NCI-H146 treated with DMSO at 0.1 percent for 48 hours (cell line): Measurements from ENCODE around the gene PCDH18.
A peak's percentile ranks its signal among the peaks of the same experiment; 100 is the strongest.
"Not testable (repeated sequence)": the region's sequence is repeated elsewhere in the genome, so short reads cannot be mapped to it uniquely, and the experiment has no call there.

Experiments
- DNase-seq: peaks from one replicate; lab custom pipeline; 2025; ENCODE audit not compliant: unreplicated experiment; lab: John Stamatoyannopoulos, UW

Gene PCDH18, protein sequence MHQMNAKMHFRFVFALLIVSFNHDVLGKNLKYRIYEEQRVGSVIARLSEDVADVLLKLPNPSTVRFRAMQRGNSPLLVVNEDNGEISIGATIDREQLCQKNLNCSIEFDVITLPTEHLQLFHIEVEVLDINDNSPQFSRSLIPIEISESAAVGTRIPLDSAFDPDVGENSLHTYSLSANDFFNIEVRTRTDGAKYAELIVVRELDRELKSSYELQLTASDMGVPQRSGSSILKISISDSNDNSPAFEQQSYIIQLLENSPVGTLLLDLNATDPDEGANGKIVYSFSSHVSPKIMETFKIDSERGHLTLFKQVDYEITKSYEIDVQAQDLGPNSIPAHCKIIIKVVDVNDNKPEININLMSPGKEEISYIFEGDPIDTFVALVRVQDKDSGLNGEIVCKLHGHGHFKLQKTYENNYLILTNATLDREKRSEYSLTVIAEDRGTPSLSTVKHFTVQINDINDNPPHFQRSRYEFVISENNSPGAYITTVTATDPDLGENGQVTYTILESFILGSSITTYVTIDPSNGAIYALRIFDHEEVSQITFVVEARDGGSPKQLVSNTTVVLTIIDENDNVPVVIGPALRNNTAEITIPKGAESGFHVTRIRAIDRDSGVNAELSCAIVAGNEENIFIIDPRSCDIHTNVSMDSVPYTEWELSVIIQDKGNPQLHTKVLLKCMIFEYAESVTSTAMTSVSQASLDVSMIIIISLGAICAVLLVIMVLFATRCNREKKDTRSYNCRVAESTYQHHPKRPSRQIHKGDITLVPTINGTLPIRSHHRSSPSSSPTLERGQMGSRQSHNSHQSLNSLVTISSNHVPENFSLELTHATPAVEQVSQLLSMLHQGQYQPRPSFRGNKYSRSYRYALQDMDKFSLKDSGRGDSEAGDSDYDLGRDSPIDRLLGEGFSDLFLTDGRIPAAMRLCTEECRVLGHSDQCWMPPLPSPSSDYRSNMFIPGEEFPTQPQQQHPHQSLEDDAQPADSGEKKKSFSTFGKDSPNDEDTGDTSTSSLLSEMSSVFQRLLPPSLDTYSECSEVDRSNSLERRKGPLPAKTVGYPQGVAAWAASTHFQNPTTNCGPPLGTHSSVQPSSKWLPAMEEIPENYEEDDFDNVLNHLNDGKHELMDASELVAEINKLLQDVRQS

GRCh38 chr4:137531986-137532868 lies at the start of gene PCDH18:
Gene PCDH18 (minus strand): TSS chr4:137532494. CDS start chr4:137532088, 406 bp downstream.
- no peak for DNase-seq

DNA sequence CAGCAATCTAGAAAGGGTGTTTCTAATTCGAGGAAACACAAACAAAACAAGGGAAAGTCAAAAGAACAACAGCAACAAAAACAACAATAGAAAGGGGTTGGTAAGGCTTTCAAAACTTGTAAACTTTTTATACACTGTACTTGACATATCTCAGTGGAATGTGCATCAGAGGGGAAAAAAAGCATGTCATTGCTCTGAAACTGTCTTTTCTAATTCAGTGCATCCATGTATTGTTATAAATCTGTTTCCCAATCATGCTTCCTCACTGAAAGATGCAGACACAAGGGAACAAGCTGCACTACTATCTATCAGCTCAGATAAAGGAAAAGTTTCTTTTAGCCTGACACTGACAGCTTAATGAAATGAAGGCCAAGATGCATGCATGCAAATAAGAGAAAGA lies 44.2 kb upstream of the PCDH18 start:
- DNase-seq, result no peak

GRCh38 chr4:137572647-137573046 lies 40.4 kb upstream of the PCDH18 start:
- DNase-seq, result no peak

DNA sequence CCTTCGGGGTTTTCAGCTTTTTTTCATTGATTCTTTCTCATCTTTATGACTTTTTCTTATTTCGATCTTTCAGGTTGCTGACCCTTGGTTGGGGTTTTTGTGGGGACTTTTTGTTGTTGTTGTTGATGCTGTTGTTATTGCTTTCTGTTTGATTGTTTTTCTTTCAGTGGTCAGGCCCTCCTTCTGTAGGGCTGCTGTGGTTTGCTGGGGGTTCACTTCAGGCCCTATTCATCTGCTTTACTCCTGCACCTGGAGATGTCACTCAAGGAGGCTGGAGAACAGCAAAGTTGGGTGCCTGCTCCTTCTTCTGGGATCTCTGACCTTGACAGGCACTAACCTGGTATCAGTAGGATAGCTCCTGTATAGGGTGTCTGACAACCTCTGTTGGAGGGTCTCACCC lies 39.9 kb upstream of the PCDH18 start:
- no peak for DNase-seq

- no peak for DNase-seq
Observed at GRCh38 chr4:137559801-137560200, 27.5 kb upstream of the PCDH18 start.

DNA sequence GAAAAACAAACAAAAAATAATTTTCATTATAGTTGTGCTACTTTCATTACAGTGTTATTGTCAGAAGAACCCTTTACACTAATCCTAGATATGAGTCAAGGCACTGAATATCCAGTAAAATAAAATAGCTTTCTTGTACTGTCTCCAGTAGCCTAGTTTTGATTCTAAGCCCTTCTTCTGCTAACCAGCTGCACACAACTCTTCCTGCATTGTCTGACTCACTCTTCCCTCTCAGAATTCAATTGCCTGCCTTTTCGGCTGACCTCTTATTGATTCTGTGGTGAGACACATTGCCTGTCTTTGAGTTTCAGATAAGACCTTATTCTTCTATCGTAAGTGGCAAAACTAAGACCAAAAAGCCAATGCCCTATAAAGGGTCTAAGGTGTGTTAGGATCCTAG lies 26.7 kb upstream of the PCDH18 start:
- no peak for DNase-seq

- peak; percentile 31 for DNase-seq
Observed at GRCh38 chr4:137545461-137545861, 13.2 kb upstream of the PCDH18 start.

DNA sequence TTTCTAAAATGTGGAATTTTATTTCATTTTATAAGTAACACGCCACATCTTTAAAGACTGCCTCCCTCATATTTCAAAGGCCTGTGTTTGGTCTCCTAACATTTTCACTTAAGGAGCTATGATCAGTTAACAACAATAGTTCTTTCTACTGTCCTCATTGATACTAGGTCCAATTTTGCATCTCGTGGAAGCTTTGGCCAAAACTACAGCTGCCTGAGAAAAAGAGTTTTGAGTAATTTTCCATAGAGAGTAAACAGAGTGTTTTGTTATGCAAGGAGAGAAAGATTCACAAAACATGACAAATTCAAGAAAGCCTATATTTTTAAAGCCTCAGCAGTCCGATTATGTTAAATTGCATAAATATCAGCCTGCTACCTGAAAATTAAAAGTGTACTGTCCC lies 11.4 kb upstream of the PCDH18 start:
- DNase-seq, result no peak

- DNase-seq, result no peak
Observed at GRCh38 chr4:137543198-137543597, 10.9 kb upstream of the PCDH18 start.

DNA sequence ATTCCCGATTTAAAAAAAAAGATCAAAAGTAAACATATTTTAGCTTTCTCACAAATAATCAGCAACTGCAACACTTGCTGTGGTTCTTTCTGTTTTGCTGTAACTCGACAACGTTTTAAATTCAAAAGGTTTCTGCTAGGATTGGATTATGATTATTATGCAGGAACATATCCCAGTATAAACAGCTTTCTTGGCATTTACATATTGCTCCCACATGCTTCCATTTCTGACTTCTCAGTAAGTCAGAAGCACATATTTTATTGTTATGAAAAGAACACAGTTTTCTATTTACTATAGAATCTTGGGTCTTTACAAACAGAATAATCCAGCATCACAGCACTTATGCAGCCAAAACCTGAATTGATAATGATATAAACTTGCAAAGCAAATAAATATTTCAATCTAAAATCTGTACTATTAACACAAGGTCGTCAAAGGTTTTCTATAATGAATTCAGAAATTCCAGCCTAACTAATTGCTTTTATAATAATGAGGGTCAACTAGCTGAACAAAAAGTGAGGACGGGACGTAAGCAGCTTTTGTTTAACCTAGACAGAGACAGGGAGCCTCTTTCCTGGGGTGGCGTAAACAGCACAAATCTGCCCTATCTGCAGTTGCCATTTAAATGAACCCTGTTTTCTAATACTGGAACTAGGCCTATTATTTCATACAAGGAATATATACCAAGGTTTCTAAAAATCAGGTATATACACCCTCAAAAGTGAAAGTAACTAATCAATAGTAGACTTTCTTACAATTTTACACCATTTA lies 9.8 kb upstream of the PCDH18 start:
- DNase-seq, result no peak

- no peak for DNase-seq
Observed at GRCh38 chr4:137541181-137541580, 8.9 kb upstream of the PCDH18 start.

GRCh38 chr4:137540356-137540755 lies 8.1 kb upstream of the PCDH18 start:
- DNase-seq, result no peak

GRCh38 chr4:137538526-137538925 lies 6.2 kb upstream of the PCDH18 start:
- DNase-seq, result no peak

DNA sequence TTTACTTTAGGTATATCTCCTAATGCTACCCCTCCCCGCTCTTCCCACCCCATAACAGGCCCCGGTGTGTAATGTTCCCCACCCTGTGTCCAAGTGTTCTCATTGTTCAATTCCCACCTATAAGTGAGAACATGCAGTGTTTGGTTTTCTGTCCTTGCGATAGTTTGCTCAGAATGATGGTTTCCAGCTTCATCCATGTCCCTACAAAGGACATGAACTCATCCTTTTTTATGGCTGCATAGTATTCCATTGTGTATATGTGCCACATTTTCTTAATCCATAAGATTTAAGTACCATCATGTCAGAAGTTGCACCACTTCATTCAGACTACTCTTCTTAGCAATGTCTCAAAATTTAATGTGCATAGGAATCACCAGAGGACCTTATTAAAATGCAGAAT lies 5.5 kb upstream of the PCDH18 start:
- DNase-seq, result not testable (repeated sequence)

- DNase-seq, result no peak
Observed at GRCh38 chr4:137536789-137537561, 4.7 kb upstream of the PCDH18 start.

DNA sequence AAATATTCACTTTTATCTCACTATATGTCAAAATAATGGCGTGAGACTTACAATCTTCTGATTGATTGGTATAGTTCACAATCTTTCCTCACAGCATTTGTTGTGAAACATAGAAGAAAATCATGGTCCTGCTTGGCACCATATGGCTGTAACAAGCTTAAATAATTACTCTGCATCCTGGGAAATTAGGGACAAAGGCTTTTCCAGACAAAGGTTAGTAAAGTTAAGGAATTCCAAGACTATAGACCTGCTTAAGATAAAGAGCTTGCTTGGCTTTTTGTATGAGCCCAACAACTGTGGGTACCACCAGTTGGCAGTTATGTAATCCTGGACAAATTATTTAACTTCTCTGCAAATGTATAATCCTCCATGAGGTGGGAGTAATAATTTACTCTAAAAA lies 3.4 kb upstream of the PCDH18 start:
- no peak for DNase-seq

GRCh38 chr4:137534516-137534915 lies 2.2 kb upstream of the PCDH18 start:
- DNase-seq, result no peak

- DNase-seq, result no peak
Observed at GRCh38 chr4:137533855-137534254, 1.6 kb upstream of the PCDH18 start.

DNA sequence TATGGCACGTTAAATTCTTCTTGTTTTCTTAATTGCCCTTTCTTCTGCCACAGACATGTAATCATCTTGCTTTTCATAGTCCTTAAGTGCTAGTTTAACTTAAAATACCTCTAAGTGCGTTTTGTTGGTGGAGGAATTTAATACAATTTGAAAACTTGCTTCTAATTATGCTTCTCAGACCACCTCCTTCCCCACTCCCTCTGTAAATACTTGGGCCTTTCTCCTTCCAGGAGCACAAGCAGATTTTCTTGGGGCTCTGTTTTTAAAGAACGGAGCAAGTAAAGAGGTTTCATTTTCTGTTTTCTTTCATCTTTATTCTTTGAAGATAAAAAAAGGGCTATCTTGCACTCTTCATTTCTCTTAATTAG lies 559 bp upstream of the PCDH18 start:
- no peak for DNase-seq
